ENCODE data around the gene R3HDM4.

The R3HDM4 gene

GRCh38 chr19:867301-867793 lies 45.7 kb downstream of the R3HDM4 start:
- no peak for TF ChIP-seq FOXP2 (optimal IDR thresholded peaks at IDR 0.05; ENCODE audit: borderline replicate concordance, extremely low read depth, extremely low read length, insufficient read depth)
- TF ChIP-seq REST (IDR thresholded peaks at IDR 0.05; ENCODE audit: insufficient read depth in 1 of 2, low read depth in 2 of 2, low read length in 2 of 2) = no peak
- TF ChIP-seq POLR2AphosphoS5 (IDR thresholded peaks at IDR 0.05; ENCODE audit: low read depth, low read length) = no peak
- TF ChIP-seq SIN3A (IDR thresholded peaks at IDR 0.05; ENCODE audit: borderline replicate concordance, insufficient read depth, low read length) = no peak

GRCh38 chr19:866769-867300 lies 46.2 kb downstream of the R3HDM4 start:
- TF ChIP-seq POLR2AphosphoS5 (IDR thresholded peaks at IDR 0.05; ENCODE audit: low read depth, low read length) = no peak
- no peak for TF ChIP-seq TAF1 (IDR thresholded peaks at IDR 0.05; ENCODE audit: borderline replicate concordance, insufficient read depth, low read length)
- no peak for TF ChIP-seq SIN3A (IDR thresholded peaks at IDR 0.05; ENCODE audit: borderline replicate concordance, insufficient read depth, low read length)
- TF ChIP-seq FOXP2 (optimal IDR thresholded peaks at IDR 0.05; ENCODE audit: borderline replicate concordance, extremely low read depth, extremely low read length, insufficient read depth) = no peak
- TF ChIP-seq REST (IDR thresholded peaks at IDR 0.05; ENCODE audit: insufficient read depth in 1 of 2, low read depth in 2 of 2, low read length in 2 of 2) = no peak

GRCh38 chr19:863315-863620 lies 49.8 kb downstream of the R3HDM4 start:
- no peak for TF ChIP-seq TAF1 (IDR thresholded peaks at IDR 0.05; ENCODE audit: borderline replicate concordance, insufficient read depth, low read length)
- no peak for TF ChIP-seq SIN3A (IDR thresholded peaks at IDR 0.05; ENCODE audit: borderline replicate concordance, insufficient read depth, low read length)
- TF ChIP-seq REST (IDR thresholded peaks at IDR 0.05; ENCODE audit: insufficient read depth in 1 of 2, low read depth in 2 of 2, low read length in 2 of 2) = no peak
- no peak for TF ChIP-seq FOXP2 (optimal IDR thresholded peaks at IDR 0.05; ENCODE audit: borderline replicate concordance, extremely low read depth, extremely low read length, insufficient read depth)

- TF ChIP-seq POLR2AphosphoS5 (IDR thresholded peaks at IDR 0.05; ENCODE audit: low read depth, low read length) (no peak), FOXP2 (optimal IDR thresholded peaks at IDR 0.05; ENCODE audit: borderline replicate concordance, extremely low read depth, extremely low read length, insufficient read depth) (no peak), REST (IDR thresholded peaks at IDR 0.05; ENCODE audit: insufficient read depth in 1 of 2, low read depth in 2 of 2, low read length in 2 of 2) (no peak), SIN3A (IDR thresholded peaks at IDR 0.05; ENCODE audit: borderline replicate concordance, insufficient read depth, low read length) (no peak), TAF1 (IDR thresholded peaks at IDR 0.05; ENCODE audit: borderline replicate concordance, insufficient read depth, low read length) (no peak)
Observed at GRCh38 chr19:862581-863314, 50.3 kb downstream of the R3HDM4 start.
